ENCODE measurements around the gene KCNIP4. TPM values are rescaled to one million over a fixed set of nuclear protein-coding genes. Genes with fewer than 3 reads are reported as not detected.

Gene KCNIP4
- total RNA-seq, 1 donor from 2014 or later: not detected

DNA sequence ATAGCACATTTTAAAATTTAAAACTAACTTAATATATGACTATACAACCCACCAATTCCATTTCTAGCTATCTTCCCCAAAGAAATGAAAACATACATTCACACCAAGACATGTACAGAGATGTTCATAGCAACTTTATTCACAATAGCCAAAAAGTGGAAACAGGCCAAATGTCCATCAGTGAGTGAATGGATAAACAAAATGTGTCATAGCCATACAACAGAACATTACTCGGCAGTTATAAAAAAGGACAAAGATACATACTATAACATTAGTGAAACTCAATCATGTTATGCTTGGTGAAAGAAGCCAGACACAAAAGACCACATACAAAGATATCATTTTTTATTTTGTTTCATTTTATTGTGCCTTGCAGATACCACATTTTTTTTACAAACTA, 851.5 kb downstream of the KCNIP4 start:
- intact Hi-C loops (cut with micrococcal nuclease): no loop called here

DNA sequence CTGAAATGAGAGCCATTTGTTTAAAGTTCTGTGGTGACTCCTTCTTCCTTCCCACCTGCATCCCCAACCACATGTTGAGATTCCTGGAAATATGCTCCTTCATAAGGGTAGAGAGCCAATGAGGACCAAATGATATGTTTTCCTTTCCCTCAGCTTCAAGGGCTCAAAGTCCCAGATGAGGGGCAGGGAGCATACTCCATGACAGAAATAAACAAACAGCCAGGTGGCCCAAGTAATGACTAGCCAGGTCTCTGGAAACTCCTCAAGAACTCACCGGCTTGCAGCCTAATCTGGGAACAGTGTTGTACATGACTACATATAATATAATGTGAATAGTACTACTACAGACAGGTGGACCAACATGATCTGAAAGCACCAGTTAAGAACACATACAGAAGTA, 856.0 kb downstream of the KCNIP4 start:
- intact Hi-C loops (cut with micrococcal nuclease): no loop called here

DNA sequence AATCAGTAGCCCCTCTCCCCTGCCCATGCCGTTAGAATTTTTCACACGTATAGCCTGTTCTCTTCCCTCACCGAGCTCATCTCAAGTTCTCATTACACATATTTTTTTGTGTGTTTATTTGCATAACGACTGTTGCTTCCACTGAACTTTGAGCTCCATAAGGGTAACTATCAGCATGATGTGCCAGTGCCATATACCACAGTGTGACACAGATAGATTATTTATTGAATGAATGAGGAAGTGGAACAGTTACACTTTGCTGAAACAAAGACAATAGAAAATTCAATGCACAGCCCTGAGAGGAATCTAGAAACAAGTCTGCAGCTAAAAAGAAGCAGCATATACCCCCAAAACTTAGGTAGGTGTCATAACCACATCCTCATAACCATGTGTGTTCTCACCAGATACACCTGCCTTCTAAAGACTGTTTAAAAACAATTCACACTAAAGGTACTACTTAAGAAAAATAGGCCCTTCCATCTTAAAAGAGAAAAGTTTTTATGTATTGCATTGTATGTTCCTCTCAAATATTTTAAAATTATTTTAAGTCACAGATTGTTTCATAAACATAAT, 858.4 kb downstream of the KCNIP4 start:
- intact Hi-C loops (cut with micrococcal nuclease): no loop called here

- intact Hi-C loops (cut with micrococcal nuclease): no loop called here
Observed at GRCh38 chr4:21083413-21083812, 865.2 kb downstream of the KCNIP4 start.

DNA sequence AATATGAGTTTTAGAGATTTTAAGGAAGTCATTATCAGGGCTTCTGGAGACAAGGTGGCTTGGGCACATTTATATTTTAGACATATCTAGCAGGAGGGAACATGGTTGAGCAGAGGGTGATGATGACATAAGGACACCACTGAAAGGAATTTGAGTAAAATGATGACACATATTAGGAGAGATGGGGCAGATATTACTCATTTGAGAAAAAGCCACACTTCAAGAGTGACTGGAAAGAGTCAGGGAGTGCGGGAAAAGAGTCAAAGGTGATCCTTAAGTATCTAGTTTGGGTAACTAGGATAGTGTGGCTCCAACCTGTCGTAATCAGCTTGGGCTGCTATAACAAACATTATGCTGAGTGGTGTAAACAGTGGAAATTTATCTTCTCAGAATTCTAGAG, 870.6 kb downstream of the KCNIP4 start:
- intact Hi-C loops (cut with micrococcal nuclease): no loop called here

- intact Hi-C loops (cut with micrococcal nuclease): no loop called here
Observed at GRCh38 chr4:21067351-21067750, 881.2 kb downstream of the KCNIP4 start.

GRCh38 chr4:21061902-21062301, 886.7 kb downstream of the KCNIP4 start:
- intact Hi-C loops (cut with micrococcal nuclease): no loop called here

DNA sequence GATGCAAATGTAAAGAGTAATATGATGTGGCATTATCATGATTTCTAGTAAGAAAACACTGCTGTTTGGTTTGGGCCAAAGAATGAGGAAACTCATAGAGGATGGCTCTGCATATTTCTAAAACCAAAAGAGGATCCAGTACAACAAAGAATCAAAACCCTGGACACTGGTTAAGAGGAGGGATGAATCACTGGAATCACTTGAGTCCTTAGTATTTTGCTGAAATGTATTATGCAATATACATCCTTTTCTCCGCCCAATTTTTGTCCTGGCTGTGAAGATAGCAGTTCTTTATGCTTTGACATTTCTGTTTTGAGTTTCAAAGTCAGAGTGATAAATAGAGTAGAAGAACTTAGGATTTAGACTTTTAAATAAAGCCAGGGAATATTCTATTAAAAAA, 902.4 kb downstream of the KCNIP4 start:
- intact Hi-C loops (cut with micrococcal nuclease): no loop called here

DNA sequence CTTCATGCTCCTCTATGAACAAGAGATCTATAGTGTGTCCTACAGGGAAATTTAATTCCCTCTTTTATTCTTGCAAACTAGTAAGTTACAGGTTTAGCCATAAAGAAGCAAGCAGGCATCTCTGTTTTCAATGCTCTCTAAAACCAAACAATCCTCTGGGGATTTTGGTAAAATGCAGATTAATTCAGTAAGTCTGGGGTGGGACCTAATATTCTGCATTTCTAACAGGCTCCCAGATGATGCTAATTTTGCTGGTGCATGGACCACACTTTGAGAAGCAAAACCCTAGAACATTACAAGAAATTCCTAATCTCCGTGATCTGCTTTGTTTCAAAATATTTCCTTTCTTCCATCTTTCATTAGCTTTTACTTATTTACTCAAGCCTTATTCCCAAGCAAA, 903.5 kb downstream of the KCNIP4 start:
- intact Hi-C loops (cut with micrococcal nuclease): no loop called here

DNA sequence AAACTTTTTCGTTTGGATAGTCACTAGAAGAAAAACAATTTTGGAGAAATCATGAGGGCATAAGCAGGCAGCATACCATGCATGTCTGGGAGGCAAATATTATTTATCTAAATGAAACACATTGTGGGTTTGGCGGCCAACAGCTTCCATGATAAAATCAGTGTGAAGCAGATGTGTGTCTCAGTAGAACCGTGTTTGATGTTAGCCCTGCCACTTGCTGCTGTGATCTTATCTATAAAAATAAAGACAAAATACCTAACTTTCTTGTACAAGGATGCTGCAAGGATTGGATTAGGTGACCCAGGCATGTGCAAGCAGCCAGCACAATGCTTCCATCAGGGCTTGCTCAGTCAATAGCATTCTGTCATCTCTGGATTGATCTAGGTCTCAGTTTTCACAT, 906.9 kb downstream of the KCNIP4 start:
- intact Hi-C loops (cut with micrococcal nuclease): no loop called here

- intact Hi-C loops (cut with micrococcal nuclease): no loop called here
Observed at GRCh38 chr4:21034728-21035127, 913.8 kb downstream of the KCNIP4 start.

- intact Hi-C loops (cut with micrococcal nuclease): no loop called here
Observed at GRCh38 chr4:21032089-21032645, 916.4 kb downstream of the KCNIP4 start.

DNA sequence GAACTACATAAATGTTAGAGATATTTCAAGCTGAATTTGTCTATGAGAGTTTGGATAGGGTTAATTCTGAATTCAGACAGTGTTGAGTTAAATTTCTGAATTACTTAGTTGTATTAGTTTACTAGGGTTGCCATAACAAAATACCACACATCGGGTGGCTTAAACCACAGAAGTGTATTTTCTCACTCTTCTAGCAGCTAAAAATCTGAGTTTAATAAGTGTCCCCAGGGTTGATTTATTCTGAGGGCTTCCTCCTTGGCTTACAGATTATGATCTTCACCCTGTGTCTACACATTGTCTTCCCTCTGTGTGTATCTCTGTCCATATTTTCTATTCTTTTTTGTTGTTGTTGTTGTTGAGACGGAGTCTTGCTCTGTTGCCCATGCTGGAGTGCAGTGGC, 929.8 kb downstream of the KCNIP4 start:
- intact Hi-C loops (cut with micrococcal nuclease): no loop called here

GRCh38 chr4:21013501-21013900, 935.1 kb downstream of the KCNIP4 start:
- intact Hi-C loops (cut with micrococcal nuclease): no loop called here

DNA sequence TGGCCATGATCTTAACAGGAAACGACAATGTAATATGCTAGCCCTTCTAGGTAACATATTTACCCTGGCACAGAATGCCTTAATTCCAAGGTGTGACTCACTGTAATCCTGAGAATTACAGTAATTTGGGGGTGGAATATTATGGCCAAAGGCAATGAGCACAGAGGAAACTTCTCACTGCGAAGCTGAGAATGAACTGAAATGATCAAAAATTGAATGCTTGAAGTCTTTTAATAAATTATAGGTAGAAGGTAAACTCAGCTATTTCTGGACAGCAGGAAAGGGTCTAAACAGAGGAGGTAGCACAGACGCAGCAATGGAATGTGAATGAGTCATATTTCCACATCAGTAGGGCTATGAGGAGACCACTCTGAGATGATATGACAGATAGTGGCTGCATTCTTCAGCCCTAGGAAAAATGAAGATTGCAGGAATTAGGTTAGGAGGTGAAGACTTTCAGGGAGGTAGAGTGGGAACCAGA, 935.7 kb downstream of the KCNIP4 start:
- intact Hi-C loops (cut with micrococcal nuclease): no loop called here

DNA sequence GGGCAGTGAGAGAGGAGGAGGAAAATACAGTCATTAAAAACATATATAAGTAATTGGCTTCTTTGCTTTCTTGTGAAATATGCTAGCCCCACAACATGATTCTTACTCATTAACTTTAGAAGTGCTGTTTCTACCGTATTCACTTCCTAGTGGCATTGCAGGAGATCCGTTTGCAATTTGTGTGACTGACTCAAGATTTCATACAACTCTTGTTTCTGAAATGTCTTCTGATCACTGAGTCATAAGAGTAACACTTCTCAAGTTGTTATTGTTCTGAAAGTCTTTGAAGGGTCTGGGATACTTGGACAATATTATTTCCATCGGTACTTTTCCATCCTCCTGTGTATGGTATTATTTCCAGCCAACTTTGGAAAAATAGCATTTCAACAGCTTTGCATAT, 937.5 kb downstream of the KCNIP4 start:
- intact Hi-C loops (cut with micrococcal nuclease): no loop called here

DNA sequence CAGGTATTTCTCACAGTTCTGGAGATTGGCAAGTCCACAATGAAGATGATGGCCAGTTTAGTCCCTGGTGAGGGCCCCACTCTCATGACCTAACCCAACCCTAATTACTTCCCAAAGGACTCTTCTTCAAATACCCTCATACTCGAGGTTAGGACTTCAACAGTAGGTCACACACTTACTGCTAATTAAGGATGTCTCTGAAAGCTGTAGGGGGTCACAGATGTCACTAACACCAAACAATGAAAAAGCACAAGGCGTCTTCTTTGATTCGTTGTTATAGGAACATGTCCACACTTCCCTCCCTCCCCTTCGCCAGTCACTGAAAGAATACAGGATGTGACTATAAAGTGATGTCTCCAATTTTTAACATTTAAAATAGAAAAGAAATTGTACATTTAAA, 938.6 kb downstream of the KCNIP4 start:
- intact Hi-C loops (cut with micrococcal nuclease): no loop called here

- intact Hi-C loops (cut with micrococcal nuclease): no loop called here
Observed at GRCh38 chr4:21005647-21006046, 942.9 kb downstream of the KCNIP4 start.

- intact Hi-C loops (cut with micrococcal nuclease): no loop called here
Observed at GRCh38 chr4:21002976-21003375, 945.6 kb downstream of the KCNIP4 start.

DNA sequence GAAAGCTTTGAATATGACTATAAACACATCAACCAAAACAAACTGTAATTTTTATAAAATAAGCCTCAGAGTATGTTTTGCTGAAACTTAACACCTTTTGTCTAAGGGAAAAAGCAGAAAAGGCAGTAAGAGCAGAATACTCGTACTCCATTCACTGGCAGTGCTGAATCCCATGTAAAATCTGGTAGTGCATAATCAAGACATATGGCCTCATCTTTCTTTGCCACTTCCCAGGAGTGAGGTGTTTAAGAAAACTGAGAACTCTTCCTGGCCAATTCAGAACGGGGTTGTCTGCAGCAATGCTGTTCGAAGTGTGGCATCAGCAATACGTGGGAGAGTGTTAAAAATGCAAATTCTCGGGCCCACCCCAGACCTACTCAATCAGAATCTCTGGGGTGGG, 946.3 kb downstream of the KCNIP4 start:
- intact Hi-C loops (cut with micrococcal nuclease): no loop called here

DNA sequence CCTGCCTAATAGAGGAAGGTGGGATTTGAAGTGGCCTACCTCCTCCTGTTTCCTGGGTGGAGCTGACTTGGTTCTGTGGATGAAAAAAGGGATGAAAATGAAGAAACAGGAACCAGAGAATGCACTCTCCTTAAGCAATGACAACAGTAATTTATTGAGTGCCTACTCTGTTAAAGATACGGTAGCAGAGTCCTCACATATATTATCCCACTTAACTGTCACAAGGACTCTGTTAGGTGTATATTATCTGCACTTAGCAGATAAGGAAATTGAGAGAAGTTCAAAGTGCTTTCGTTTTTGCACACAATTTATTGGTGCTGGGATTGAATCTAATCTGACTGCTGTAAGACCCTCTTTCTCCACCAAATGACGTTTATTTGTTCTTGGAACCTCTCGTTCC, 947.1 kb downstream of the KCNIP4 start:
- intact Hi-C loops (cut with micrococcal nuclease): no loop called here

DNA sequence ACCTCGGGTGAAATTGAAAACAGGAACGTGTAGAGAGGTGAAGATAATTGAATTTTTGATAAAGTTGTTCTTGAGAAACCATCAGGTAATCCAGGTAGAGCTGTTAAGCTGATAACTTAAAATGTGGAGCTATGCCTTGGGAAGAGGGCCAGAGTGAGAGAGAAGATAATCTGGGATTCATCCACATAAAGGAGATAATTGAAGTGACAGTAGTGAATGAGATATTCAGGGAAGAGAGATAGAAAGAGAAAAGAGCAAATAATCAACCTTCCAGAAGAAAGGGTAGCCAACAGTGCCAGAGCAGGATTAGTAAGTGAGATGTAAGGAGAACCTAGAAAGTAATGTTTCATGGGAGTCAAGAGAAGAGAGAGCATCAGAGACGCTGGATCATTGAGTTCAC, 950.7 kb downstream of the KCNIP4 start:
- intact Hi-C loops (cut with micrococcal nuclease): no loop called here

DNA sequence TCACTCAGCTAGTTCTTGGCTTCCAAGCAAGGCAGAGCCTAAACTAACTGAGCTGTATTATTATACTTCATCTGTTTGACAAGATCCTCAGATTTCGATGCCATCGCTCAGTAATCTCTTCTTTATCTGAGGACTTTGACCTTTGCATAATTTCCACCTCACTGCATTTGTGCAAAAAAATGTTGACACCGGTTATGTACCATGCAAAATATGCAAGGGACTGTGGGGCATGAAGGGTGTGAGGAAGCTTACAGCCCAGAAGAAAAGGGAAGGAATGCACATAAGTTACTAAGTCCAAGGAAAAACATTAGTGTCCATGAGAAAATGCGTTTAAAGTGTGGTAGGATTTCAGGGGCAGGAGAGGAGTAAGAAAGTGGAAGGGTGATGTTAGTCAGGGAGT, 953.0 kb downstream of the KCNIP4 start:
- intact Hi-C loops (cut with micrococcal nuclease): no loop called here

GRCh38 chr4:20995015-20995414, 953.6 kb downstream of the KCNIP4 start:
- intact Hi-C loops (cut with micrococcal nuclease): no loop called here
